ENCODE measurements around the gene SLC25A12. TPM values are rescaled to one million over a fixed set of nuclear protein-coding genes. Genes with fewer than 3 reads are reported as not detected.
A peak's percentile ranks its signal among the peaks of the same experiment; 100 is the strongest.

Gene SLC25A12
- polyA plus RNA-seq, 1 donor from 2014 or later, result 122 TPM

DNA sequence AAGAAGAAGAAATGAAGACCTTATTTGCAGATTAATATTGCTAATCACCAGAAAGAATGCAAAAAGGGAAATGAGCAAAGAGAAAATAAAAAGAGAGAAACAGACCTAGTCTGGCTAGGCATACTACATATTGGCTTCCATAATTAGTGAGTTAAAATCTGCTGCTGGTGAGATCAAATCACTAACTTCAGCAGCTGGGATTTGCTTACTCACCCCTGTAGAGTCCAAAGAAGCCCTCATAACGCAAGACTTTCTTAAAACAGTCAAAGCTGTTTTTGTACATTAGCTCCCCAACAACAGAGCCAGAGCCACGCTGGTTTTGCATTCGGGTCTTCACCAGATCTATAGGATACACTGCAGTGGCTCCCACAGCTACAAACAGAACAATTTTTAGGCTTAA is 80.9 kb downstream of the SLC25A12 start:
- H2AFZ ChIP-seq (ENCODE audit: low read depth, low read length), result no peak overlapping the region
- no peaks in the 10 kb centered on the region for H3F3A ChIP-seq (ENCODE audit: insufficient read depth, low read length, poor library complexity, severe bottlenecking)
- H3K79me2 ChIP-seq (replicated peaks; ENCODE audit: insufficient read depth, low read length), result no peaks in the 10 kb centered on the region
- no peak overlapping the region for H3K4me2 ChIP-seq (ENCODE audit: low read length)
- H4K20me1 ChIP-seq (ENCODE audit: insufficient read depth), result no peaks in the 10 kb centered on the region
- no peaks in the 10 kb centered on the region for H3K9me3 ChIP-seq (ENCODE audit: low read length)
- no peak overlapping the region for H3K27ac ChIP-seq (ENCODE audit: low read length)
- no peak overlapping the region for H3K9ac ChIP-seq (ENCODE audit: low read length)
- no peak overlapping the region for H3K4me3 ChIP-seq (ENCODE audit: low read length)
- no peaks in the 10 kb centered on the region for H3K27me3 ChIP-seq (ENCODE audit: insufficient read depth, low read depth, low read length)
- H3K36me3 ChIP-seq (ENCODE audit: insufficient read depth, low read length), result no peaks in the 10 kb centered on the region
- TF ChIP-seq RAD21 (conservative IDR thresholded peaks at IDR 0.05) (no peak), POLR2AphosphoS5 (IDR thresholded peaks at IDR 0.05) (no peak)
- no peaks in the 10 kb centered on the region for H3K9me2 ChIP-seq (ENCODE audit: insufficient read depth, low read length)

- Histone ChIP-seq H2AFZ (ENCODE audit: low read depth, low read length) (no peak overlapping the region), H3K79me2 (replicated peaks; ENCODE audit: insufficient read depth, low read length) (no peaks in the 10 kb centered on the region), H3F3A (ENCODE audit: insufficient read depth, low read length, poor library complexity, severe bottlenecking) (no peaks in the 10 kb centered on the region), H3K9me2 (ENCODE audit: insufficient read depth, low read length) (no peaks in the 10 kb centered on the region), H3K9ac (ENCODE audit: low read length) (peak overlapping the region; percentile 1), H3K27ac (ENCODE audit: low read length) (peak overlapping the region; percentile 3), H4K20me1 (ENCODE audit: insufficient read depth) (no peaks in the 10 kb centered on the region), H3K4me2 (ENCODE audit: low read length) (no peak overlapping the region), H3K36me3 (ENCODE audit: insufficient read depth, low read length) (no peaks in the 10 kb centered on the region), H3K27me3 (ENCODE audit: insufficient read depth, low read depth, low read length) (no peaks in the 10 kb centered on the region), H3K9me3 (ENCODE audit: low read length) (no peaks in the 10 kb centered on the region), H3K4me3 (ENCODE audit: low read length) (no peak overlapping the region)
- TF ChIP-seq EZH2 (IDR thresholded peaks at IDR 0.05; ENCODE audit: borderline replicate concordance, insufficient read depth, low read length, poor library complexity, severe bottlenecking) (no peak), POLR2AphosphoS5 (IDR thresholded peaks at IDR 0.05) (peak; percentile 62), MXI1 (conservative IDR thresholded peaks at IDR 0.05; ENCODE audit: poor library complexity, severe bottlenecking) (peak; percentile 55), EP300 (conservative IDR thresholded peaks at IDR 0.05; ENCODE audit: poor library complexity, severe bottlenecking) (peak; percentile 94), RAD21 (conservative IDR thresholded peaks at IDR 0.05) (peak; percentile 86), SMC3 (conservative IDR thresholded peaks at IDR 0.05; ENCODE audit: poor library complexity) (peak; percentile 85), TAF1 (IDR thresholded peaks at IDR 0.05; ENCODE audit: low read depth) (no peak)
- TF ChIP-seq, protein P1, sequence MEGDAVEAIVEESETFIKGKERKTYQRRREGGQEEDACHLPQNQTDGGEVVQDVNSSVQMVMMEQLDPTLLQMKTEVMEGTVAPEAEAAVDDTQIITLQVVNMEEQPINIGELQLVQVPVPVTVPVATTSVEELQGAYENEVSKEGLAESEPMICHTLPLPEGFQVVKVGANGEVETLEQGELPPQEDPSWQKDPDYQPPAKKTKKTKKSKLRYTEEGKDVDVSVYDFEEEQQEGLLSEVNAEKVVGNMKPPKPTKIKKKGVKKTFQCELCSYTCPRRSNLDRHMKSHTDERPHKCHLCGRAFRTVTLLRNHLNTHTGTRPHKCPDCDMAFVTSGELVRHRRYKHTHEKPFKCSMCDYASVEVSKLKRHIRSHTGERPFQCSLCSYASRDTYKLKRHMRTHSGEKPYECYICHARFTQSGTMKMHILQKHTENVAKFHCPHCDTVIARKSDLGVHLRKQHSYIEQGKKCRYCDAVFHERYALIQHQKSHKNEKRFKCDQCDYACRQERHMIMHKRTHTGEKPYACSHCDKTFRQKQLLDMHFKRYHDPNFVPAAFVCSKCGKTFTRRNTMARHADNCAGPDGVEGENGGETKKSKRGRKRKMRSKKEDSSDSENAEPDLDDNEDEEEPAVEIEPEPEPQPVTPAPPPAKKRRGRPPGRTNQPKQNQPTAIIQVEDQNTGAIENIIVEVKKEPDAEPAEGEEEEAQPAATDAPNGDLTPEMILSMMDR (IDR thresholded peaks at IDR 0.05; ENCODE audit: poor library complexity, severe bottlenecking), result peak; percentile 82
- TF ChIP-seq, protein P2, sequence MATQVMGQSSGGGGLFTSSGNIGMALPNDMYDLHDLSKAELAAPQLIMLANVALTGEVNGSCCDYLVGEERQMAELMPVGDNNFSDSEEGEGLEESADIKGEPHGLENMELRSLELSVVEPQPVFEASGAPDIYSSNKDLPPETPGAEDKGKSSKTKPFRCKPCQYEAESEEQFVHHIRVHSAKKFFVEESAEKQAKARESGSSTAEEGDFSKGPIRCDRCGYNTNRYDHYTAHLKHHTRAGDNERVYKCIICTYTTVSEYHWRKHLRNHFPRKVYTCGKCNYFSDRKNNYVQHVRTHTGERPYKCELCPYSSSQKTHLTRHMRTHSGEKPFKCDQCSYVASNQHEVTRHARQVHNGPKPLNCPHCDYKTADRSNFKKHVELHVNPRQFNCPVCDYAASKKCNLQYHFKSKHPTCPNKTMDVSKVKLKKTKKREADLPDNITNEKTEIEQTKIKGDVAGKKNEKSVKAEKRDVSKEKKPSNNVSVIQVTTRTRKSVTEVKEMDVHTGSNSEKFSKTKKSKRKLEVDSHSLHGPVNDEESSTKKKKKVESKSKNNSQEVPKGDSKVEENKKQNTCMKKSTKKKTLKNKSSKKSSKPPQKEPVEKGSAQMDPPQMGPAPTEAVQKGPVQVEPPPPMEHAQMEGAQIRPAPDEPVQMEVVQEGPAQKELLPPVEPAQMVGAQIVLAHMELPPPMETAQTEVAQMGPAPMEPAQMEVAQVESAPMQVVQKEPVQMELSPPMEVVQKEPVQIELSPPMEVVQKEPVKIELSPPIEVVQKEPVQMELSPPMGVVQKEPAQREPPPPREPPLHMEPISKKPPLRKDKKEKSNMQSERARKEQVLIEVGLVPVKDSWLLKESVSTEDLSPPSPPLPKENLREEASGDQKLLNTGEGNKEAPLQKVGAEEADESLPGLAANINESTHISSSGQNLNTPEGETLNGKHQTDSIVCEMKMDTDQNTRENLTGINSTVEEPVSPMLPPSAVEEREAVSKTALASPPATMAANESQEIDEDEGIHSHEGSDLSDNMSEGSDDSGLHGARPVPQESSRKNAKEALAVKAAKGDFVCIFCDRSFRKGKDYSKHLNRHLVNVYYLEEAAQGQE (IDR thresholded peaks at IDR 0.05; ENCODE audit: borderline replicate concordance), result no peak
Observed at GRCh38 chr2:171811245-171811628, 82.8 kb downstream of the SLC25A12 start.

Measured in neural cell (in vitro differentiated cells).